ENCODE measurements around the gene POTEF. TPM values are rescaled to one million over a fixed set of nuclear protein-coding genes. Genes with fewer than 3 reads are reported as not detected.
"Not testable (repeated sequence)": the region's sequence is repeated elsewhere in the genome, so short reads cannot be mapped to it uniquely, and the experiment has no call there.

Gene POTEF
- total and polyA plus RNA-seq, 2 donors: not detected

GRCh38 chr2:130143266-130144039, 14.4 kb upstream of the POTEF start:
- DNase-seq (ENCODE audit: extremely low spot score); H3K36me3 ChIP-seq (ENCODE audit: insufficient read depth); H3K27ac ChIP-seq (ENCODE audit: low read depth); H3K4me1 ChIP-seq (ENCODE audit: insufficient read depth): not testable (repeated sequence)
- peak overlapping the region; percentile 14 for H3K4me3 ChIP-seq (ENCODE audit: low read depth, low read length)
- WGBS: 41% methylated on average over 22 of the region's 28 CpGs

DNA sequence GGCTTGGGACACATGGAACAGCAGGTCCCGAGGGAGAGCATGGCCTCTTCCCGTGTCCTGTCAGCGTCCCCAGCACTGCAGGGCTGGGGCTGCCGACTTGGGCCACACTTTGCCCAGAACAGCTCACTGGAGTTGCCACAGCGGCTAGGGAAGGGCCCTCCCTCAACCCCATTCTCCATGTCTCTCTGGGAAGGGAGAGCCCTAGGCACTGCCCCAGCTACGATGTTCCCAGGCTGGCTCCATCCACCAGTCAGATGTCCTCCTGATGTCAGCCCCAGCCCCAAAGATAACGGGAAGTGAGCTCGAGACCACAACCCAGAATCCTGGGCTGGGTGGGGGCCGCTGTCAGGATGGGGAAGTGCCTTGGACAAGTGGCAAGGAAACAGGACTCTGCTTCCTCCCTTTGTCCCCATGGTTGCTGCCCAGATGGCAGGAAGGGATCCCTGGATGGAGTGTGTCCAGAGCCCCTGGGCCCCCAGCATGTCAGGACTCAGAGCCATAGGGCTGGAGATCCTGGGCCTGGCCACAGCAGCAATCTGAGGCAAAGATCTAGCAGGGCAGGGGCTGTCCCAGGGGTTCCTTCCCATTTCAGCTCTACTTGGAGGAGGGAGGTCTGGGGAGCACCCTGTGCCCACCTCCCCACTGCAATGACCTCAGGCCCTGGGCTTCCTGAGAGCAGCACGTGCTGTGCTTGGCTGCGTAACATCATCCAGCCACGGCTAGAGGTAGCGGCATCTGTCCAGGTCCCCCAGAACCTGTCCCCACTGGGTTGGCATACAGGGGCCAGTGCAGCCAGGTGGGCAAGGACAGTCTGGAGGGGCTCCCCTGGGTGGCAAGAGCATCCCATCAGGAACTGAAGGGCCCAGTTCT, 13.6 kb upstream of the POTEF start:
- not testable (repeated sequence) for H3K4me3 ChIP-seq (ENCODE audit: low read depth, low read length); H3K4me1 ChIP-seq (ENCODE audit: insufficient read depth); H3K36me3 ChIP-seq (ENCODE audit: insufficient read depth); DNase-seq (ENCODE audit: extremely low spot score); H3K27ac ChIP-seq (ENCODE audit: low read depth)
- WGBS: 89% methylated on average over 13 of the region's 13 CpGs

- not testable (repeated sequence) for H3K4me3 ChIP-seq (ENCODE audit: low read depth, low read length); DNase-seq (ENCODE audit: extremely low spot score); H3K36me3 ChIP-seq (ENCODE audit: insufficient read depth); H3K4me1 ChIP-seq (ENCODE audit: insufficient read depth); H3K27ac ChIP-seq (ENCODE audit: low read depth)
- WGBS: 93% methylated on average over 20 of the region's 22 CpGs
Observed at GRCh38 chr2:130141645-130142370, 12.8 kb upstream of the POTEF start.

DNA sequence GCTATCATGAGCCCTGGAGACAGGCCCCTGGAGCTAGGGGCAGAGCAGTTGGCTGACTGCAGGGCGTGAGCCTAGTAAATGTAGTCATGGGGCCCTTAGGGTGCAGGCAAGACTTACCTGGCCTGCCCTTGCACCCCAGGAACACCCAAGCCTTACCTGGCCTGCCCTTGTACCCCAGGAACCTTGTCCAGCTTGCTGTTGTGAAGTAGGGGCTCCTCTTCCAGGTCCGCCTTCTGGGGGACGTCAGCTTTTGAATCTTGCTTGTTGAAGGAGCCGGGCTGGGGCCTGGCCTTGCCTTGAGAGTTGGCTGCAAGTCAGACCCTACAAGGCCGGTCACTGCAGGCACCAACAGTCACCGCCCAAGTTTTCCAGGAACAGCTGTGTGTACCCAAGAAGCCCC, 12.0 kb upstream of the POTEF start:
- H3K4me1 ChIP-seq (ENCODE audit: insufficient read depth); DNase-seq (ENCODE audit: extremely low spot score); H3K27ac ChIP-seq (ENCODE audit: low read depth); H3K36me3 ChIP-seq (ENCODE audit: insufficient read depth); H3K4me3 ChIP-seq (ENCODE audit: low read depth, low read length): not testable (repeated sequence)
- WGBS: 89% methylated on average over 4 of the region's 6 CpGs

DNA sequence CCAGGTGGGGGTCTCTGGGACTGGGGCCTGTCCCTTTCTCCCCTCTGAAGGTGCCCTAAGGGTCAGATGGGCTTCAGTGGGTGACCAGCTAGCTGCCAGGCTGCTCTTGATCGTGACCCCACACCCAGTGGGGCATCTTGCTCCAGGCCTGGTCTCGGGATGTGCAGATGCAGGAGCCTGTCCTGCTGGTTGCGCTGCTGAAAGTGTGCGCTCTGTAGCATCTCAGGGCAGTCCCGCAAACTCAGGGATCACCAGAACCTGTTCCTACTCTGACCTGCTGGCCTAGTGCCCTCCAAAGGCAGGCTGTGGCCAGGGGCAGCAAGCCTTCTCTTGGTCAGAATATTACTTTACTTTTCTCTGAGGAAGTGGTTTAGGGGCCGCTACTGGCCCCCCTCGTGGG, 11.5 kb upstream of the POTEF start:
- 91% methylated on average over 7 of the region's 7 CpGs for whole genome bisulfite sequencing
- H3K36me3 ChIP-seq (ENCODE audit: insufficient read depth); DNase-seq (ENCODE audit: extremely low spot score); H3K4me3 ChIP-seq (ENCODE audit: low read depth, low read length); H3K27ac ChIP-seq (ENCODE audit: low read depth); H3K4me1 ChIP-seq (ENCODE audit: insufficient read depth): not testable (repeated sequence)

- not testable (repeated sequence) for H3K27ac ChIP-seq (ENCODE audit: low read depth); H3K4me3 ChIP-seq (ENCODE audit: low read depth, low read length); H3K4me1 ChIP-seq (ENCODE audit: insufficient read depth); H3K36me3 ChIP-seq (ENCODE audit: insufficient read depth); DNase-seq (ENCODE audit: extremely low spot score)
- 85% methylated on average over 27 of the region's 30 CpGs for WGBS
Observed at GRCh38 chr2:130139331-130140280, 10.6 kb upstream of the POTEF start.

- not testable (repeated sequence) for H3K36me3 ChIP-seq (ENCODE audit: insufficient read depth); H3K4me3 ChIP-seq (ENCODE audit: low read depth, low read length); H3K27ac ChIP-seq (ENCODE audit: low read depth); H3K4me1 ChIP-seq (ENCODE audit: insufficient read depth); DNase-seq (ENCODE audit: extremely low spot score)
- 73% methylated on average over 15 of the region's 15 CpGs for WGBS
Observed at GRCh38 chr2:130138841-130139251, 9.8 kb upstream of the POTEF start.

DNA sequence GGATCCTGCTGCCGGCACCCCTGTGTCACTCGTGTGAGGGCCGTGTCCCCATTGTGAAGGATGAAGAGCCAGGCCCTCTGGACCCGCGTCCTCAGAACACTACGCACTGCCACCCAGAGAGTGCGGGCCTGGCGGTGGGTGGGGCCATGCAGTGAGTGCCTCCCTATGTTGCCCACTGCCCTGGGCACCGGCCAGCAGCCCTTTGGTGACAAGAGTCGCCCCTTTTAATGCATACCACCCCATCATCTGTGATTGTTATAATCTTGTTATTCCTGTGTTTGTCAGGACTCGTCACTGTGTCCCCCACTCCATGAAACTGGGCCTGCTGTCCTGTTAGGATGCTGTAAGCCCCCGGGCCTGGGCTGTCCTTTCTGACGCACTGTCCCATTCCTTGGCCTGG, 9.3 kb upstream of the POTEF start:
- DNase-seq (ENCODE audit: extremely low spot score); H3K36me3 ChIP-seq (ENCODE audit: insufficient read depth); H3K27ac ChIP-seq (ENCODE audit: low read depth); H3K4me3 ChIP-seq (ENCODE audit: low read depth, low read length); H3K4me1 ChIP-seq (ENCODE audit: insufficient read depth): not testable (repeated sequence)
- WGBS: 93% methylated on average over 10 of the region's 13 CpGs

GRCh38 chr2:130137118-130137517, 8.1 kb upstream of the POTEF start:
- 86% methylated on average over 5 of the region's 5 CpGs for WGBS
- not testable (repeated sequence) for H3K27ac ChIP-seq (ENCODE audit: low read depth); H3K36me3 ChIP-seq (ENCODE audit: insufficient read depth); DNase-seq (ENCODE audit: extremely low spot score); H3K4me1 ChIP-seq (ENCODE audit: insufficient read depth); H3K4me3 ChIP-seq (ENCODE audit: low read depth, low read length)

DNA sequence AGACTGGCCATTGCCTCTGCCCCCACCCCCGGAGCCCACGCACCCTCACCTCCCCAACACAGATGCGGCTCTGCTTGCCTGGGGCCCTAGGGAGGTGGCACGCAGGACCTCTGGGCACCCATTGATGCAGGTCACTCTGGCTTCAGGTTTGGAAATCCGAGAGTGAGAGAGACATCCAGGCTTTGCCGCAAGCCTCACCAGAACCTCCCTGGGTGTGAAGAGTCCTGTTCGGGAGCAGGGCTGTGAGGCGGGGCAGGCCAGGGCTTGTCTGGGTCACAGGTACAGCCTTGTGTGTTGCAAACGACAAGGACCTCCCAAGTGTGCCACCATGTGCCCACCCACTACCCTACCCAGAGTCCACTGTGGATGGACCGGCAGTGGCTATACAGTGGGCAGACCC, 7.5 kb upstream of the POTEF start:
- not testable (repeated sequence) for DNase-seq (ENCODE audit: extremely low spot score); H3K4me1 ChIP-seq (ENCODE audit: insufficient read depth); H3K4me3 ChIP-seq (ENCODE audit: low read depth, low read length); H3K27ac ChIP-seq (ENCODE audit: low read depth); H3K36me3 ChIP-seq (ENCODE audit: insufficient read depth)
- WGBS: 80% methylated on average over 9 of the region's 10 CpGs

GRCh38 chr2:130135692-130136541, 6.9 kb upstream of the POTEF start:
- Histone ChIP-seq H3K4me1 (ENCODE audit: insufficient read depth) (no peaks in the 10 kb centered on the region), H3K36me3 (ENCODE audit: insufficient read depth) (no peaks in the 10 kb centered on the region), H3K4me3 (ENCODE audit: low read depth, low read length) (no peak overlapping the region), H3K27ac (ENCODE audit: low read depth) (no peak overlapping the region)
- DNase-seq (ENCODE audit: extremely low spot score): no peak
- 87% methylated on average over 15 of the region's 15 CpGs for WGBS

- H3K27ac ChIP-seq (ENCODE audit: low read depth); H3K4me1 ChIP-seq (ENCODE audit: insufficient read depth); DNase-seq (ENCODE audit: extremely low spot score); H3K4me3 ChIP-seq (ENCODE audit: low read depth, low read length); H3K36me3 ChIP-seq (ENCODE audit: insufficient read depth): not testable (repeated sequence)
- WGBS: 89% methylated on average over 14 of the region's 14 CpGs
Observed at GRCh38 chr2:130128464-130128863, 558 bp downstream of the POTEF start.

Measured in urinary bladder (tissue), 4 donors.